Mesenchymal stem cell (in vitro differentiated cells and primary cell): Measurements from ENCODE around the gene CELSR2.

ENCODE experiments used
- DNase-seq: peaks from one replicate; pipeline ENCODE4 v3.0.0-alpha.2; 2013
- H2AFZ ChIP-seq: one replicate; pipeline ENCODE4 v1.6.1; 2013; ENCODE audit warnings: low read depth, mild to moderate bottlenecking, control low read depth, inconsistent platforms, low read length, moderate library complexity
- H2AK5ac ChIP-seq: 2 replicates; pipeline ENCODE4 v1.6.1; 2013; ENCODE audit warnings: low read length, moderate library complexity, mild to moderate bottlenecking, inconsistent platforms; ENCODE audit not compliant: severe bottlenecking
- H2BK120ac ChIP-seq: one replicate; pipeline ENCODE4 v1.6.1; 2013; ENCODE audit warnings: low read depth, mild to moderate bottlenecking, inconsistent platforms, low read length, moderate library complexity
- H2BK12ac ChIP-seq, 2 experiments: one replicate each; pipeline ENCODE4 v1.6.1; 2013; ENCODE audit warnings: inconsistent platforms in 2 of 2, low read length in 2 of 2, mild to moderate bottlenecking in 2 of 2, moderate library complexity in 2 of 2, control low read depth in 1 of 2
- H2BK15ac ChIP-seq: one replicate; pipeline ENCODE4 v1.6.1; 2013; ENCODE audit warnings: mild to moderate bottlenecking, low read depth, inconsistent platforms; ENCODE audit not compliant: poor library complexity, severe bottlenecking
- H2BK5ac ChIP-seq: 2 replicates; pipeline ENCODE4 v1.6.1; 2013; ENCODE audit warnings: low read depth, mild to moderate bottlenecking, low read length, control low read depth, inconsistent platforms; ENCODE audit not compliant: poor library complexity, severe bottlenecking
- H3K14ac ChIP-seq, 2 experiments: one replicate each; pipeline ENCODE4 v1.6.1; 2013; ENCODE audit warnings: inconsistent platforms in 2 of 2, low read length in 2 of 2, control low read depth in 1 of 2, mild to moderate bottlenecking in 1 of 2, moderate library complexity in 1 of 2
- H3K18ac ChIP-seq, 2 experiments: one replicate each; pipeline ENCODE4 v1.6.1; 2013; ENCODE audit warnings: inconsistent platforms in 2 of 2, low read length in 2 of 2, control low read depth in 1 of 2, low read depth in 1 of 2, mild to moderate bottlenecking in 1 of 2
- H3K23ac ChIP-seq, 2 experiments: one replicate each; pipeline ENCODE4 v1.6.1; 2013; ENCODE audit warnings: inconsistent platforms in 2 of 2, low read length in 2 of 2, mild to moderate bottlenecking in 2 of 2, moderate library complexity in 2 of 2, control low read depth in 1 of 2
- H3K27ac ChIP-seq: 2 replicates; pipeline ENCODE4 v1.5.1; 2013; ENCODE audit warnings: mild to moderate bottlenecking, moderate library complexity, low read length, control low read depth, inconsistent platforms; ENCODE audit not compliant: poor library complexity, severe bottlenecking
- H3K27me3 ChIP-seq, 2 experiments: 2 replicates each; pipeline versions ENCODE4 v1.6.1 to v1.7.0; 2013; ENCODE audit warnings: low read length in 2 of 2, mild to moderate bottlenecking in 2 of 2, moderate library complexity in 2 of 2, control low read depth in 1 of 2, inconsistent platforms in 1 of 2; ENCODE audit not compliant: control insufficient read depth in 1 of 2, insufficient read depth in 1 of 2
- H3K36me3 ChIP-seq, 2 experiments: 2 replicates each; pipeline versions ENCODE4 v1.6.1 to v1.7.0; 2013; ENCODE audit warnings: low read length in 2 of 2, control low read depth in 1 of 2, inconsistent platforms in 1 of 2, low read depth in 1 of 2, mild to moderate bottlenecking in 1 of 2; ENCODE audit not compliant: insufficient read depth in 2 of 2, control insufficient read depth in 1 of 2
- H3K4ac ChIP-seq, 2 experiments: one replicate each; pipeline ENCODE4 v1.6.1; 2013; ENCODE audit warnings: inconsistent platforms in 2 of 2, low read length in 2 of 2, mild to moderate bottlenecking in 2 of 2, moderate library complexity in 2 of 2, control low read depth in 1 of 2, low read depth in 1 of 2
- H3K4me1 ChIP-seq: 2 replicates; pipeline ENCODE4 v1.6.1; 2013; ENCODE audit warnings: low read depth, low read length, control low read depth; ENCODE audit not compliant: control insufficient read depth, insufficient read depth
- H3K4me2 ChIP-seq: 2 replicates; pipeline ENCODE4 v1.6.1; 2013; ENCODE audit warnings: low read length, mild to moderate bottlenecking, inconsistent platforms; ENCODE audit not compliant: poor library complexity, severe bottlenecking
- H3K4me3 ChIP-seq, 2 experiments: 2 replicates each; pipeline versions ENCODE4 v1.5.1 to v1.7.0; 2013; ENCODE audit warnings: low read length in 2 of 2, mild to moderate bottlenecking in 2 of 2, control low read depth in 1 of 2, low read depth in 1 of 2; ENCODE audit not compliant: insufficient read depth in 1 of 2
- H3K79me1 ChIP-seq: replicated peaks from 2 replicates; pipeline ENCODE4 v1.6.1; 2013; ENCODE audit warnings: mild to moderate bottlenecking, control low read depth, low read length, inconsistent platforms; ENCODE audit not compliant: poor library complexity, severe bottlenecking
- H3K9ac ChIP-seq: 2 replicates; pipeline ENCODE4 v1.7.0; 2013; ENCODE audit warnings: mild to moderate bottlenecking, low read length, moderate library complexity
- H3K9me3 ChIP-seq: 2 replicates; pipeline ENCODE4 v1.7.0; 2013; ENCODE audit warnings: mild to moderate bottlenecking, low read length; ENCODE audit not compliant: control insufficient read depth
- H4K8ac ChIP-seq: one replicate; pipeline ENCODE4 v1.6.1; 2013; ENCODE audit warnings: inconsistent platforms, mild to moderate bottlenecking, low read length, moderate library complexity
- H4K91ac ChIP-seq: one replicate; pipeline ENCODE4 v1.6.1; 2013; ENCODE audit warnings: mild to moderate bottlenecking, low read length, inconsistent platforms
- WGBS: methylation state at CpG from one replicate; pipeline ENCODE4 v1.1.7; 2013; ENCODE audit warnings: mixed read lengths; 5-methylcytosine and 5-hydroxymethylcytosine counted together

CELSR2 gene

DNA sequence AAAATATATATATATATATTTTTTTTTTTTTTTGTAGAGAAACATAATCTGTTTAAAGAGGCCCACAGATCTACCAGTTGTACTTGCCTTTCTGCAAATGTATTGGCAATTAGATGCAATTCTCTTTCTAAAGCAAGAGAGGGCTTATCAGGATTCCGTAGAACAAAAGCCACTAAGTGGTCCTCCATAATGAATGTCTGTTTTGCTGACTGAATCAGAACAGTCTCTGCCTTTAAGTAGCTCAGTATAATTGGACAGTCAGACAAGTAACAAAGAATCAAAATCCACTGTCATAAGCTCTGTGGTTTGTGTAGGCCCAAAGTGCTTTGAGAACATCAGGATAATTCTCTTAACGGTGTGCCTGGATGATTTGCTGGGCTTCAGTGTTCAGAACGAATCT, 18.3 kb upstream of the CELSR2 start:
- WGBS: 95% methylated on average over 3 of the region's 3 CpGs
- peaks cover 45 to 83% of the 10 kb centered on the region in 2 experiments for H3K36me3 ChIP-seq
- no peak overlapping the region for H3K4me3 ChIP-seq
- H3K9me3 ChIP-seq: no peaks in the 10 kb centered on the region
- no peak overlapping the region for H3K4ac ChIP-seq
- H2BK12ac ChIP-seq: no peak overlapping the region
- peaks cover 19% of the 10 kb centered on the region for H3K79me1 ChIP-seq
- no peak overlapping the region for H2BK120ac ChIP-seq
- no peak overlapping the region for H3K9ac ChIP-seq
- no peak overlapping the region for H3K23ac ChIP-seq
- H3K14ac ChIP-seq: no peak overlapping the region
- H3K4me2 ChIP-seq: no peak overlapping the region
- no peak overlapping the region for H3K27ac ChIP-seq
- no peak overlapping the region for H2AK5ac ChIP-seq
- no peak for DNase-seq
- peaks cover 7% of the 10 kb centered on the region for H3K4me1 ChIP-seq
- no peak overlapping the region for H2BK5ac ChIP-seq
- H4K91ac ChIP-seq: no peak overlapping the region
- no peak overlapping the region for H2BK15ac ChIP-seq
- H3K18ac ChIP-seq: no peak overlapping the region
- H2AFZ ChIP-seq: no peak overlapping the region
- H4K8ac ChIP-seq: no peak overlapping the region
- H3K27me3 ChIP-seq: no peaks in the 10 kb centered on the region

- Histone ChIP-seq H3K79me1 (peaks cover 6% of the 10 kb centered on the region), H4K8ac (no peak overlapping the region), H3K27me3 (no peaks in the 10 kb centered on the region), H3K27ac (no peak overlapping the region), H3K18ac (no peak overlapping the region), H3K4ac (no peak overlapping the region), H3K4me1 (peaks cover 4% of the 10 kb centered on the region), H4K91ac (no peak overlapping the region), H3K14ac (no peak overlapping the region), H2AK5ac (no peak overlapping the region), H3K9ac (no peak overlapping the region), H3K36me3 (peaks cover 67 to 92% of the 10 kb centered on the region in 2 experiments), H3K9me3 (no peaks in the 10 kb centered on the region), H2BK5ac (no peak overlapping the region), H2AFZ (no peak overlapping the region), H3K4me3 (no peak overlapping the region), H2BK15ac (no peak overlapping the region), H3K4me2 (no peak overlapping the region), H2BK12ac (no peak overlapping the region), H3K23ac (no peak overlapping the region), H2BK120ac (no peak overlapping the region)
- DNase-seq: no peak
- WGBS: 96% methylated on average over 7 of the region's 7 CpGs
Measured at GRCh38 chr1:109235137-109235536, 14.2 kb upstream of the CELSR2 start.

- H2BK120ac ChIP-seq: no peak overlapping the region
- no peak overlapping the region for H3K27ac ChIP-seq
- H2BK15ac ChIP-seq: no peak overlapping the region
- H2AFZ ChIP-seq: no peak overlapping the region
- peaks cover 5% of the 10 kb centered on the region for H3K79me1 ChIP-seq
- H3K4me3 ChIP-seq: no peak overlapping the region
- H2AK5ac ChIP-seq: no peak overlapping the region
- H4K91ac ChIP-seq: no peak overlapping the region
- H3K4ac ChIP-seq: no peak overlapping the region
- no peak overlapping the region for H3K18ac ChIP-seq
- peaks cover 16% of the 10 kb centered on the region for H3K4me1 ChIP-seq
- no peak overlapping the region for H2BK5ac ChIP-seq
- H3K27me3 ChIP-seq: peaks cover 4 to 9% of the 10 kb centered on the region in 2 experiments
- H3K23ac ChIP-seq: no peak overlapping the region
- no peak overlapping the region for H3K14ac ChIP-seq
- H4K8ac ChIP-seq: no peak overlapping the region
- H3K36me3 ChIP-seq: peaks cover 55 to 69% of the 10 kb centered on the region in 2 experiments
- no peak overlapping the region for H3K9ac ChIP-seq
- WGBS: 94% methylated on average over 3 of the region's 3 CpGs
- no peak overlapping the region for H2BK12ac ChIP-seq
- no peaks in the 10 kb centered on the region for H3K9me3 ChIP-seq
- H3K4me2 ChIP-seq: no peak overlapping the region
- DNase-seq: no peak
Measured at GRCh38 chr1:109237512-109237911, 11.8 kb upstream of the CELSR2 start.

DNA sequence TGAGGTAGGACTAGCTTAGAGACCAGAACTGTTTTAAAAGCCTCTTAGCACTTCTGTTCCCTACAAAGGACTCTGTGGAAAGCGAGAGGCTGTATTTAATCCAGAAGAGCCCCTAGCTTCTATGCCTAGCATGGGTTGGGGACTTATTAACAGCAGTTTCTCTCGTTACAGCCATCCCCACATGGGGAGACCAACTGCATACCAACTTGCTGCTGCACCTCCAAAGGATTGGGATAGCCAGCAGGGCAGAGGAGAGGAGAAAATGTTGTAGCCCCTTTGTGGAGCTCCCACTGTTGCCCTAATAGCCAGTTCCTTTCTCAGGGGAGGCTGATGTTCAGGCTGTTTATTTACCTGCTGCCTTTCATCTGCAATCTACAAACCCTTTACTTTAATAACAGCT, 11.0 kb upstream of the CELSR2 start:
- 94% methylated on average over 1 of the region's 2 CpGs for WGBS

More for the DNA sequence above, 11.0 kb upstream of the CELSR2 start:
- no peak overlapping the region for H3K4ac ChIP-seq
- H3K4me1 ChIP-seq: peaks cover 16% of the 10 kb centered on the region
- no peak overlapping the region for H3K4me3 ChIP-seq
- H3K18ac ChIP-seq: no peak overlapping the region
- H3K79me1 ChIP-seq: peaks cover 5% of the 10 kb centered on the region
- no peak overlapping the region for H4K8ac ChIP-seq
- no peak overlapping the region for H2BK15ac ChIP-seq
- no peak overlapping the region for H2BK12ac ChIP-seq
- no peak overlapping the region for H2BK120ac ChIP-seq
- H2BK5ac ChIP-seq: no peak overlapping the region
- peaks cover 53 to 60% of the 10 kb centered on the region in 2 experiments for H3K36me3 ChIP-seq
- no peak overlapping the region for H2AK5ac ChIP-seq
- H3K9me3 ChIP-seq: no peaks in the 10 kb centered on the region
- H3K4me2 ChIP-seq: no peak overlapping the region
- peaks cover 8 to 10% of the 10 kb centered on the region in 2 experiments for H3K27me3 ChIP-seq
- no peak overlapping the region for H3K9ac ChIP-seq
- no peak for DNase-seq
- no peak overlapping the region for H4K91ac ChIP-seq
- no peak overlapping the region for H3K23ac ChIP-seq
- no peak overlapping the region for H3K27ac ChIP-seq
- H3K14ac ChIP-seq: no peak overlapping the region
- no peak overlapping the region for H2AFZ ChIP-seq
